CD4-positive, alpha-beta T cell treated with Interferon alpha-2 for 1 hour (primary cell): Measurements from ENCODE around the gene SHISA6.
"Not testable (repeated sequence)": the region's sequence is repeated elsewhere in the genome, so short reads cannot be mapped to it uniquely, and the experiment has no call there.

Source experiments
- DNase-seq, 2 donors: peaks; one replicate each; pipeline ENCODE4 v3.0.0-alpha.2; 2020 to 2022

Gene SHISA6

GRCh38 chr17:11304568-11304967 lies 63.6 kb downstream of the SHISA6 start:
- DNase-seq, result no peak

GRCh38 chr17:11305524-11305923 lies 64.5 kb downstream of the SHISA6 start:
- no peak for DNase-seq

GRCh38 chr17:11308531-11308930 lies 67.5 kb downstream of the SHISA6 start:
- DNase-seq, result no peak

- DNase-seq, result no peak
Observed at GRCh38 chr17:11309033-11309432, 68.0 kb downstream of the SHISA6 start.

GRCh38 chr17:11309850-11310249 lies 68.8 kb downstream of the SHISA6 start:
- no peak for DNase-seq

GRCh38 chr17:11316451-11316850 lies 75.4 kb downstream of the SHISA6 start:
- not testable (repeated sequence) for DNase-seq

- no peak for DNase-seq
Observed at GRCh38 chr17:11318207-11318606, 77.2 kb downstream of the SHISA6 start.

- no peak for DNase-seq
Observed at GRCh38 chr17:11319894-11320293, 78.9 kb downstream of the SHISA6 start.

GRCh38 chr17:11324021-11324420 lies 83.0 kb downstream of the SHISA6 start:
- DNase-seq, result no peak

- DNase-seq, result no peak
Observed at GRCh38 chr17:11324846-11325420, 83.9 kb downstream of the SHISA6 start.

GRCh38 chr17:11326492-11326891 lies 85.5 kb downstream of the SHISA6 start:
- DNase-seq, result no peak

- no peak for DNase-seq
Observed at GRCh38 chr17:11328770-11329169, 87.8 kb downstream of the SHISA6 start.

- DNase-seq, result no peak
Observed at GRCh38 chr17:11330006-11330405, 89.0 kb downstream of the SHISA6 start.

- no peak for DNase-seq
Observed at GRCh38 chr17:11330826-11331225, 89.8 kb downstream of the SHISA6 start.

GRCh38 chr17:11331547-11332513 lies 90.8 kb downstream of the SHISA6 start:
- DNase-seq, result no peak

- DNase-seq, result no peak
Observed at GRCh38 chr17:11332706-11333105, 91.7 kb downstream of the SHISA6 start.

- DNase-seq, result no peak
Observed at GRCh38 chr17:11334493-11334892, 93.5 kb downstream of the SHISA6 start.

- no peak for DNase-seq
Observed at GRCh38 chr17:11336290-11336689, 95.3 kb downstream of the SHISA6 start.

- DNase-seq, result no peak
Observed at GRCh38 chr17:11340803-11341202, 99.8 kb downstream of the SHISA6 start.

GRCh38 chr17:11342138-11342537 lies 101.1 kb downstream of the SHISA6 start:
- no peak for DNase-seq

GRCh38 chr17:11349106-11349505 lies 108.1 kb downstream of the SHISA6 start:
- no peak for DNase-seq

- no peak for DNase-seq
Observed at GRCh38 chr17:11351479-11351878, 110.5 kb downstream of the SHISA6 start.

- no peak for DNase-seq
Observed at GRCh38 chr17:11353601-11354000, 112.6 kb downstream of the SHISA6 start.

- no peak for DNase-seq
Observed at GRCh38 chr17:11356371-11356770, 115.4 kb downstream of the SHISA6 start.
